HTR-8/SVneo (cell line): ENCODE results near the gene SLC6A6.
"Not testable (repeated sequence)": the region's sequence is repeated elsewhere in the genome, so short reads cannot be mapped to it uniquely, and the experiment has no call there.

Experiments used
- DNase-seq: peaks from one replicate; pipeline ENCODE4 v3.0.0; 2011; ENCODE audit warnings: low spot score, mixed read lengths; ENCODE audit not compliant: insufficient read length
- FAIRE-seq: peaks from 2 replicates; lab custom pipeline; 2011; peaks lifted over from hg19 to GRCh38; lab: Jason Lieb, UNC

The SLC6A6 gene

GRCh38 chr3:14431917-14432834 is 29.8 kb downstream of the SLC6A6 start:
- FAIRE-seq (peak; percentile 64), DNase-seq (peak; percentile 96)

GRCh38 chr3:14433106-14433505 is 30.7 kb downstream of the SLC6A6 start:
- no peak for FAIRE-seq
- no peak for DNase-seq

DNA sequence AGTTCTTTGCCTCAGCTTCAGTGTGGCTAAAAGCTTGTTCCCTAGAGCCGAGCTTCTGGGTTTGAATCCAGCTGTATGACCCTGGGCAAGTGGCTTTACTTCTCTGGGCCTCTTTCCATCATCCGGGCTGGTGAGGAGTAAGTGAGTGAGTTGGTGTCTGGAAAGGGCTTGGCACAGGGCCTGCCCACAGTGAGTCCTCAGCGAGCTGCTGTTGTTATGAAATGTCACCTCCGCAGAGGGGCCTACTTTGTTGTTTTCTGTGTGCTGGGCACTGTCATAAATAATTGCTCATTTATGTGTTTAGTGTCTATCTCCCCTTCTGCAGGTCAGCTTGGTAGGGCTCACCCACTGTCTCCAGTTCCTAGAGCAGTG is 31.7 kb downstream of the SLC6A6 start:
- no peak for FAIRE-seq

DNA sequence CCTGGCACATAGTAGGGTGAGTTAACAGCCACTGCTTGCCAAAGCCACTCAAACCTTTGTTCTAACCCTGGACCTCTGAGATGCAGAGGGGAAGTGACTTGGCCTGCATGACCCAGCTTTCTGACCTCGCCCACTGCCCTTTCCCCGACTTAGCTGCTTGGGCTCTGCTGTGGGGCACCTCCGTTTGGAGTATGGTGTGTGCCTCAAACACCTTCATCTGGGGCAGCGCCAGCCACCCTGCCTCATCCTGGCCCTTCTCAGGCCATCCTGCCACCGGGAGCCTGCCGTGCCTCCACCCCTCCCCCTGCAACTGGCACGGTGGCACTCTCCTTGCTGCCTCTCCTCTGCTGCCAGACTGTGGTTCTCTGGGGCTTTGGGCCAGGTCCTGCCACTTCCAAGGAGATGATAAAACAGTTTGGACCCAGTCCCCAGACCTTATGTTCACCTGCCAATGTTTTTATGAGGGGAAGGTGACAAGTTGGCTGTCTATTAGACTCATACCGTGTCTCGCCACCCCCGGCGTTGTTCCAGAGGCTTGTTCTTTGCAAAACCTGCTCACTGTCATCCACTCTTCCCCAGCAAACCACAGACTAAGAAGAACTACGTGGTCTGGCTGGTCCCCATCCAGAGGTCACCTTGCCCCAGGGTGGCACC is 32.2 kb downstream of the SLC6A6 start:
- no peak for DNase-seq
- no peak for FAIRE-seq

More for the DNA sequence above, 31.7 kb downstream of the SLC6A6 start:
- DNase-seq, result no peak

DNA sequence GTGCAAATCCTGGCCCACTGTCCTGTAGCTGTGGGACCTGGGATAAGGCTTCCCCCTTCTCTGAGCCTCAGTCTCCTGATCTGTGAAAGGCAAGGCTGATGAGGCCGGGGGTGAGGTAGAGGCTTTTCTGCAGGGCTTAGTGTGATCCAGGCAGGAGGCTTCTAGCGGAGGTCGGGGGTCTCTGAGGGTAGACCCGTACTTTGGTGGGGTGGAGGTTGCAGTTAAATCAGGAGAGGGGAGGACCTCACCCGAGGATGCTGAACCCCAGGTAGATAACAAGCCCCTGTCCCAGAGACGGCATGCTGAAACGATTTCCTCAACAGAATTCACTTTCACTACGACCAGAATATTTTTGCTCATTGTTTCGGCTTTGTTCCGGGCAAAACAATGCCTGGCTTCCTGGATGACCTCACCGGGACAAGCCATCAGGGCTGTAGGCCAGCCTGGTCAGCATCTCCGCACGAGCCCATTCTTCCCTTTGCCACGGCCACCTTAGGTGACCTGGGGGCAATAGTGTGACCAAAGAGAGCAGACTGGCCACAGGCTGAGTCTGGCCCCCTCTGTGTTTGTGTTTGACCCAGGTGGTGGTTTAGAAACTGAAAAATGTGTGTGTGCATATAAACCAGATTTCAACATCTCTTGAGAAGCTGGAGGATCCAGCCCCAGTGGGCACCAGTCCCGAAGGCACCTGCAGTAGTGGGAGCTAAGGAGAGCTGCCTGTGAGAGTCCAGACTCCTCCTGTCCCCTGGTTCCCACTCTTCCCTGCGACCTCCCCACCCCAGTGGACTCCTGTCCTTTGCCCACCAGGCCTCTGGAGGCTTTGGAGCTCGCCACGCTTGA is 33.0 kb downstream of the SLC6A6 start:
- FAIRE-seq (no peak), DNase-seq (no peak)

DNA sequence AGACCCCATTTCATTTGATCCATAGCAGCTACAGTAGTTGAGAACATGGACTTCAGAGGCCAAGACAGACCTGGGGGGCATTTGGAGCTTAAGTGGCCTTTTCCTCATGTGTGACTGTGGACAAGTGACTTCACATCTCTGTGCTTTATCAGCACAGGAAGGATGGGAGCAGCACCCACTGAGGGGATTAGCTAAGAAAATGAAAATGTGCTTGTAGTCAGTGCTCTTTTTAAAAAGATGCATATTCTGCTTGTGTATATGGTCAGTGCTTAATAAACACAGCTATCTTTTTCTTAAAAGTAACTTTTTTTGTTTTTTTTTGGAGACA is 34.5 kb downstream of the SLC6A6 start:
- no peak for DNase-seq
- no peak for FAIRE-seq

GRCh38 chr3:14437705-14438104 is 35.3 kb downstream of the SLC6A6 start:
- DNase-seq, FAIRE-seq: not testable (repeated sequence)

GRCh38 chr3:14438262-14438661 is 35.9 kb downstream of the SLC6A6 start:
- DNase-seq (no peak), FAIRE-seq (no peak)

GRCh38 chr3:14438929-14439328 is 36.5 kb downstream of the SLC6A6 start:
- FAIRE-seq (no peak), DNase-seq (no peak)

- DNase-seq, result peak; percentile 61
- FAIRE-seq, result peak; percentile 38
These were observed 37.2 kb downstream of the SLC6A6 start for GRCh38 chr3:14439501-14440167.

GRCh38 chr3:14440168-14440518 is 37.7 kb downstream of the SLC6A6 start:
- DNase-seq (no peak), FAIRE-seq (no peak)

- no peak for FAIRE-seq
- DNase-seq, result peak; percentile 58
These were observed 38.3 kb downstream of the SLC6A6 start for GRCh38 chr3:14440531-14441239.

GRCh38 chr3:14441240-14441919 is 39.0 kb downstream of the SLC6A6 start:
- DNase-seq (no peak), FAIRE-seq (no peak)

- FAIRE-seq, result no peak
- DNase-seq, result no peak
These were observed 39.5 kb downstream of the SLC6A6 start for GRCh38 chr3:14441920-14442300.

DNA sequence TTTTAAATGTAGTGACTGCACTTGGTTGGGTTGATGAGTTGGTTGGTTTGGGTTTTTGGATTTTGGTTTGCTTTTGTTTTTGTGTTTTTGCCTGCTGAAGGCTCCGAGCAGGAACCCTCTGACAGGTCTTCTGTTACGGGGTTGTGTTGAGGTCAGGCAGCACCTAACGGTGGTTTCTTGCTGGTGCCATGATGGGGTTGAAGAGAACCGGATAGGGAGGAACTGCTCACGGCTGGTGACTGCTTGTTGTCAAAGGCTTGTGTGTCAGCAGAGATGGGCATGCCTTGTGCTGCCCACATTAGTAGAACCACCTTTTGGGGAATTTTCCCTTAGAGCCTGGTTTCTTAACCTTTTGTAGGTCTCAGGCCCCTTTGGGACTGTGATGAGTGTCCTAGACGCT is 42.0 kb downstream of the SLC6A6 start:
- FAIRE-seq, result no peak

GRCh38 chr3:14445773-14446172 is 43.4 kb downstream of the SLC6A6 start:
- no peak for FAIRE-seq

More for the DNA sequence above, 42.0 kb downstream of the SLC6A6 start:
- DNase-seq, result no peak

GRCh38 chr3:14446988-14447570 is 44.7 kb downstream of the SLC6A6 start:
- no peak for DNase-seq
- no peak for FAIRE-seq

More at GRCh38 chr3:14445773-14446172, 43.4 kb downstream of the SLC6A6 start:
- no peak for DNase-seq

DNA sequence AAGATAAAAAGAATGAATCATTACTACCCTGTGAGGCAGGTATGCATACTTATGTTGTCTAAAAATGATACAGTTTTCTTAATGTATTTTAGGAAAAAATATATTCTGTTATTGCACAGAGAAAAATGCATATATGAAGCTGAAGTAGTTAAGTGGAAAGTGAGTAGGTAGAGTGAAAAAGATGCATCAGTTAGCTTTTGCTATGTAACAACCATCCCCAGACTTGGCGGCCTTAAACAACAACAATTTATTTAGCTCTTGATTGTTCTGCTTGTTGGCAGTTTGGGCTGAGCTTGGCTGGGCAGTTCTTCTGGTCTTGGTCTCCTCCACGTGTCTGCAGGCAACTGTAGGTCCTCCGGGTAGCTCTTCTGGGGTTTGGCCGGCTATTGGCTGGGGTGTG is 45.7 kb downstream of the SLC6A6 start:
- DNase-seq (no peak), FAIRE-seq (no peak)
